H1 (cell line): ENCODE data around the gene PDE8A. TPM values are rescaled to one million over a fixed set of nuclear protein-coding genes. Genes with fewer than 3 reads are reported as not detected.

Source experiments
- ASH2L ChIP-seq: fragments of 200-600, 300-600 bp; sonication (generic); IDR thresholded peaks from one replicate; pipeline ENCODE4 v1.7.1; 2017; ENCODE audit warnings: low read length
- EGR1 ChIP-seq: IDR thresholded peaks from 2 replicates; pipeline ENCODE4 v1.6.1; 2011; ENCODE audit warnings: low read depth, low read length, borderline replicate concordance
- JUN ChIP-seq: IDR thresholded peaks from 2 replicates; pipeline ENCODE4 v1.6.1; 2011; ENCODE audit warnings: low read depth, mild to moderate bottlenecking, improper control_type of control experiment, low read length
- JUND ChIP-seq: IDR thresholded peaks from 2 replicates; pipeline ENCODE4 v1.6.1; 2011; ENCODE audit warnings: mild to moderate bottlenecking, improper control_type of control experiment, low read length
- SIRT6 ChIP-seq: IDR thresholded peaks from one replicate; pipeline ENCODE4 v1.7.1; 2012; ENCODE audit warnings: low read length, inconsistent platforms
- SRF ChIP-seq: IDR thresholded peaks from 2 replicates; pipeline ENCODE4 v1.6.1; 2011; ENCODE audit warnings: mild to moderate bottlenecking, low read depth, low read length, moderate library complexity
- USF2 ChIP-seq: IDR thresholded peaks from 2 replicates; pipeline ENCODE4 v1.6.1; 2011; ENCODE audit warnings: low read length, improper control_type of control experiment
- polyA plus RNA-seq, 7 experiments: library from polyadenylated mRNA; depleted of rRNA in 3 of 7; stranded (reverse) in 5 of 7; unstranded in 2 of 7; fragments of >200 nt in 5 of 7; fragments of 200-250 nt in 2 of 7; gene quantifications; 1 replicate in 5 of 7; 2 replicates in 1 of 7; 4 replicates in 1 of 7; pipeline versions ENCODE4 v1.2.1 to v1.2.3, GENCODE V29; 2011 to 2013; ENCODE audit warnings: missing spikeins in 2 of 7, mixed read lengths in 2 of 7
- total RNA-seq: library from RNA; stranded (reverse); fragmentation: NEBNext Ultra II Directional; extraction: Animal tissue kit (Norgen Biotek cat#: 25700); gene quantifications from 2 replicates; pipeline ENCODE4 v1.2.1, GENCODE V29; 2021

PDE8A gene
- total and polyA plus RNA-seq, 2 of the 8 experiments (the other 6 are each of a cell fraction or from before 2014, with no cell fraction given), result 6.9 to 7.8 TPM

- no peak for TF ChIP-seq ASH2L
- TF ChIP-seq SIRT6, result no peak
- TF ChIP-seq USF2, result no peak
- no peak for TF ChIP-seq EGR1
- TF ChIP-seq JUN, result no peak
- no peak for TF ChIP-seq SRF
- TF ChIP-seq JUND, result no peak
Measured at GRCh38 chr15:84950570-84951111, 31.0 kb upstream of the PDE8A start (continued).
